K562 treated with DMSO at 1 percent for 12 hours (cell line): ENCODE data around the gene OR12D1. TPM values are rescaled to one million over a fixed set of nuclear protein-coding genes. Genes with fewer than 3 reads are reported as not detected.

Experiments used
- total RNA-seq: library from RNA; unstranded; fragments of 300-600 nt; gene quantifications from 2 replicates; pipeline ENCODE4 v1.2.3, GENCODE V29; 2022; ENCODE audit not compliant: insufficient read depth

The OR12D1 gene
- total RNA-seq = not detected in 2 replicates

GRCh38 chr6:29414588-29414987 lies at the start of gene OR12D1:
Gene OR12D1, plus strand, starts transcription at chr6:29414928.

GRCh38 chr6:29368765-29369164 lies 46.0 kb upstream of the OR12D1 start, which contains the start of gene OR5V1:
Gene OR5V1, minus strand, starts transcription at chr6:29368865. Its CDS starts 12,670 bp downstream, at chr6:29356195.

GRCh38 chr6:29375191-29375590 lies 39.5 kb upstream of the OR12D1 start, which contains the start of gene OR12D3:
Gene OR12D3, minus strand, starts transcription at chr6:29375291. Its CDS starts 4 bp downstream, at chr6:29375287.

GRCh38 chr6:29395331-29395730 lies 19.4 kb upstream of the OR12D1 start, which contains the start of gene OR12D2:
Gene OR12D2, plus strand, starts transcription at chr6:29395631. Its CDS starts 1,069 bp downstream, at chr6:29396700.

GRCh38 chr6:29439006-29439405 lies 24.3 kb downstream of the OR12D1 start, which contains the start of gene OR10C1:
Gene OR10C1, plus strand, starts transcription at chr6:29439306. Its CDS starts 710 bp downstream, at chr6:29440016.

GRCh38 chr6:29456971-29457370 lies 42.2 kb downstream of the OR12D1 start, which contains the start of the genes OR11A1 and OR2H1:
Gene OR11A1, minus strand, starts transcription at chr6:29457071. Its CDS starts 29,430 bp downstream, at chr6:29427641.
Gene OR2H1, plus strand, starts transcription at chr6:29457155. Its CDS starts 4,615 bp downstream, at chr6:29461770.

Other genes with a start within 250 kb of the OR12D1 start
- not detected in 2 replicates for gene OR2J2, start 244.0 kb upstream of the OR12D1 start, total RNA-seq
- not detected in 2 replicates for gene OR14J1, start 113.2 kb upstream of the OR12D1 start, total RNA-seq
- gene OR5V1, start 46.1 kb upstream of the OR12D1 start, total RNA-seq = not detected in 2 replicates
- not detected in 2 replicates for gene OR12D3, start 39.6 kb upstream of the OR12D1 start, total RNA-seq
- not detected in 2 replicates for gene OR12D2, start 19.3 kb upstream of the OR12D1 start, total RNA-seq
- not detected in 2 replicates for gene OR10C1, start 24.4 kb downstream of the OR12D1 start, total RNA-seq
- not detected in 2 replicates for gene OR11A1, start 42.1 kb downstream of the OR12D1 start, total RNA-seq
- not detected in 2 replicates for gene OR2H1, start 42.2 kb downstream of the OR12D1 start, total RNA-seq
- not detected in 2 replicates for gene MAS1L, start 73.0 kb downstream of the OR12D1 start, total RNA-seq
- gene UBD, start 144.8 kb downstream of the OR12D1 start, total RNA-seq = not detected in 2 replicates
- not detected in 2 replicates for gene OR2H2, start 170.2 kb downstream of the OR12D1 start, total RNA-seq
- gene GABBR1, start 218.3 kb downstream of the OR12D1 start, total RNA-seq = 3.0 and 13.3 TPM in 2 replicates
- gene MOG, start 242.2 kb downstream of the OR12D1 start, total RNA-seq = not detected in 2 replicates